CD4-positive, alpha-beta T cell treated with Interleukin-6 for 4 hours (primary cell): ENCODE data around the gene KCNT1.

Source experiments
- DNase-seq: peaks from one replicate; pipeline ENCODE4 v3.0.0-alpha.2; 2020; ENCODE audit warnings: mixed read lengths

The KCNT1 gene

DNA sequence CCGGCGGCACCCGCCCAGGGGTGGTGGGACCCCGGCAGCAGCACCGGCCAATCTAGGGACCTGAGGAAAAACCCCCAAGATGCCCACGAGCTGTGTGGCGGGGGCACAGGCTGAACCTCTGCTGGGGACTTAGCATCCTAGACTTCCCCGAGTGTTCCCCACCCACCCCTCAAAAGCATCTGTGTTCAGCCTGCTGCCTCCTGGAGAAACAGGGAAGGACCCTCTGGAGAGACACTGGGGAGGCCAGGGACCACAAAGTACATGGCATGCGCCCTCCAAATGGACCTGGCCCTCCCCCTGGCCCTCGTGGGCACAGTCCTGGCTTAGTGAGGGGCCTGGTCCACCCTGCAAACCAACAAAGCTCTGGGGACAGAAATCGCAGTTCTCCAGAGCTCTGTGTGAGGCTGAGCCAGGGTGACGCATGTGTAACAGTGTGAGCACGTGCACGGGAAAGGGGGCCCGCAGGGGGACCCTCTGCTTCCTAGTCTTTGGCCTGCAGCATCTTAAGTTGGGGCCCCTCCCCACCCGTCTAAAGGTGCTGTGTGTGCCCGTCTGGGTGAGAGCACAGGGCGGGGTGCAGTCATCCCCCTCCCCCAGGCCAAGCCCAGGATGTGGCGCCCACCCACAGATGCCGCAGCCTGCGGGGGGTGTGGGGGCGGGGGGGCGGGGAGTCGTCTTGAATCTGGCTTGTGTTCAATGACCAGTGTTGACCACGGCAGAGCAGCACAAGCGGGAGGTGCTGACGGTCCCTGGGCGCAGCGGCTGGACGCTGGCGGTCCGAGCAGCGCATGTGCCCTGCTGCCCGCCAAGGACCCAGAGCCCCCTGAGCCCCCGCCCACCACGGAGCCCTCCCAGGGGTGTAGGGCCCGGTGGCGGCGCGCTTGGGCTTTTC is 672 bp upstream of the KCNT1 start:
- no peak for DNase-seq

DNA sequence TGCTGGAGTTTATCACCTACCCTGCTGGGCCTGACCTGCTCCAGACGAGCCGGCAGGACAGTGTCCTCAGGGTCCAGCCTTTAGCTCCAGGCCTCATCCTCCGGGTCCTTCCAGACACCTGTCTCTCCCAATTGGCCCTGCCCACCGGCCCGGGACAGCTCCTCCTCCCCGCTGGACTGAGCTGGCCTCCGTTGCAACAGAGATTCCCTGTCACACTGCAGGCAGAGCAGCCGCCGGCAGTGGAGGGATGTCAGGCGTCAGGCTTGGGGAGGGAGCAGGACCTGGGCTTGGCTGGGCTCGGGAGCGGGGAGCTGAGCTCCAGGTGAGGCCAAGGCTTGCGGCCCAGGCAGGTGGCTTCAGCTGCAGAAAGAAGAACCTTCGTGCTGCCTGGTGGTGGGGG is 1.7 kb downstream of the KCNT1 start:
- no peak for DNase-seq

DNA sequence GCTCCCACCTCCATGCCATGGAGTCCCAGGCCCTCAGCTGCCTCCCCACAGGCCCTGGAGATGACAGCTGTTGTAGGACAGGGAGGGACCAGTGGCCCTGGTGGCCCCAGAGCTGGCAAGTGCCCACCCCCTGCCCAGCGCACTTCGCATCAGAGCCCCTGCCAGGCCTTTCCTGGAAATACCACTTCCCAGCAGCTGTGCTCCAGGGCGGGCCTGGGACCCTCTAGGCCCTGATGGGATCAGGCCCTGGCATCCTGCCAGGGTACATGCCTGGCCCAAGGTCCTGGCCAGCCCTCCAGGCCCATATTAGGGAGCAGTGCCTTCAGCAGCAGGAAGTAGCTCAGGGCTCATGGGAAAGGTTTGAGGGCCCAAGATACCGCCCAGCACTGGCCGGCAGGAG is 2.5 kb downstream of the KCNT1 start:
- DNase-seq: no peak

DNA sequence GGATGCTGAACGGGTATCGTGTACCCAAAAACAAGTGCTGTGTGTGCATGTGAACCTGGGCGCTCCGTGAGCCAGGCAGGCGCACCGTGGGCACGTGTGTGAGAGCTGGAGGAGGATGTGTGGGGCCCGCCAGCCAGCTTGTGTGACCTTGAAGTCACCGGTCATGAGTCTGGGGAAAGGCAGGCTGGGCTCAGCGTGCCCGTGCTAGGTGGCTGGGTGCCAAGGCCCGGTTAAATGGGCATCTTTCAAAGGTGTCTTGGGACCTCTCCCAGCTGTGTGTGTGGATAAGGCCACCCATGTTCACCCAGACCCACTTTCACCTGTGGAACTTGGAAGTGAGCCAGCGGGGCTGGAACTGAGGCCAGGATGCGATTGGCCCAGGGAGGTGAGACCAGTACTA is 3.4 kb downstream of the KCNT1 start:
- DNase-seq: no peak

DNA sequence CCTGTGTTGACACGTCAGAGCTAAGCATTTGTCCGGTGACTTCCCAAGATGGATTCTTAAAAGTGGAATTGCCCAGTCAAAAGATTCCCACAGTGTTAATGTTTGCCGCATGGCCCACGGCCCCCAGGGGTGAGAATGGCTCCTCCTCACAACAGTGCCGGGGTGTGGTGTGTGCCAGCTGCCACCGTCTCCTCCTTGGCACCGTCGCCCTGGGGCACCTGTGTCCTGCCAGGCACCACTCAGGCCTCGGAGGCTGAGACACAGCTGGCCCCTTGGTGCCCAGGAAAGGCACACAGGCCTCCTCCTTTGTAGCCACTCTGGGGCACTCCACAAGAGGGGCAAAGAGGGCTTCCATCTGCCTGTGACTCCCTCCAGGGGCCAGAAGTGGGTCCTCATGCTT is 4.3 kb downstream of the KCNT1 start:
- no peak for DNase-seq

DNA sequence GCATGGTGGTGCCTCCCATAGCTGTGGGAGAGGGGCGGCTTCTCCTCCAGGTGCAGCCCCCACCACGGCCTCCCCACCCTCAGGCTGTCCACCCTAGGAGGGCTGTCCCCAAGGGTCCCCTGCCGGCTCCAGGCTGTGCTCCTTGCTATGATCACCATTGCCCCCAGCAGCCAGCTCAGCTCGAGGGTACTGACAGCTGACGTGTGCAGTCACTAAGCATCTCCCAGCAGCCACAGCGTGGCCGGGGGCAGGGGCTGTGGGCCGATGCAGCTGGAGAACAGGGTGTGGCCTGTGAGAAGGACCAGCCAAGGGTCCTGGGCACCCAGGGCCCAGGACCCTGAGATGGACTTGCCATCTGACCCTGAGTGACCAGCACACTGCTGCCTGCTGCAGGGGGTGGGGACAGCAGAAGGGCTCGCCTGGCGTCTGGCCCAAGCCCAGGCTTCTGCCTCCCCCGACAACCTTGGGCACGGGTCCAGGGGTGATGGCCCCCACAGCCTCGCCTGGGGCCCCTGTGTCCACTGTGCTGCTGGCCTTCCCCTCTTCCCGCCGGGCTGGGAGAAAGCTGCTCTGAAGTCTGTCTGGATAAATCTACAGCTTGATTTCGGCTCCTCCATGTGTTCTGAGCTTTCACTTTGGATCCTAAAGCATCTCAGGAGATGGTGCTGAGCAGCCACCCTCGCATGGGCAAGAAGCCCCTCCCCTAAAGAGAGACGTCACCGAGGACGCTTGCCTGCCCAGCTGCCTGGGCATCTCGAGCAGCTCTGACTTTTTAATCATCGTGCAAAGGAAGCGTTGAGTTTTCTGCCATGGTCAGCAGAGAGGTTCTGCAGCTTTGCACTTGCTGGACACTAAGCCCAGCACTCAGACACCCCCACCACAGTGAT is 5.5 kb downstream of the KCNT1 start:
- DNase-seq: no peak

DNA sequence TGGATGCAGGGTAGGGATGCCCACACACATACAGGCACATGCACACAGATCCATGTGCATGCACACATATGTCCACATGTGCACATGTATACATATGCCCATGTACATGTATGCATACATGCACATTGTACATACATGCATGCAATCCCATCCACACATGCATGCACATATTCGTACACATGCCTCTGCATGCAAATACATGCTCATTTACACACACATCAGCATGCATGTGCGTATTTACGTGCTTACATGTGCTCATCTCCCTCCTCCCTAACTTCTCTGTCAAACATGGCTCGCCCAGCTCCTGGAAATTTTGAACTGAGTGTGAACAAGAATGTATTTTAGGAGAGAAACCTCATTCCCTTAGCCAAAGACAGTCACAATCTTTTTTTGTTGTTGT is 6.2 kb downstream of the KCNT1 start:
- no peak for DNase-seq

DNA sequence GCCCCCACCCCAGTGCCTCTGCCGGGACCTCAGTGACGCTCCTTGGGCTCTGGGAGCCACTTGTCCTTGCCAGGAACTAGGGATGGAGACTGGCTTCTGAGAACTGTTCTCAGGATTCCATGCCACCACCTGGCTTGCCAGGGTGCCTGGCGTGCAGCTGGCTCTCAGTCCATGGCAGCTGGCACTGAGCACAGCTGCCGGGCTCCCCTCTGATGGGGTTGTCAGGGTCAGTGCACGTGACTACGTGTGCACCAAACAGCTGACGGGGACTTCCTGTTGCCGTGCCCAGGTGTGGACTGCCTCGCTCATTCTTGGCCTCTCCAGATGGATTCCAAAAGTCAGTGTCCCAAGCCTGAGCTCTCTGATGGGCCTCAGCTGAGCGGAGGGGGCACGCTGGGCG is 9.4 kb downstream of the KCNT1 start:
- DNase-seq: no peak

DNA sequence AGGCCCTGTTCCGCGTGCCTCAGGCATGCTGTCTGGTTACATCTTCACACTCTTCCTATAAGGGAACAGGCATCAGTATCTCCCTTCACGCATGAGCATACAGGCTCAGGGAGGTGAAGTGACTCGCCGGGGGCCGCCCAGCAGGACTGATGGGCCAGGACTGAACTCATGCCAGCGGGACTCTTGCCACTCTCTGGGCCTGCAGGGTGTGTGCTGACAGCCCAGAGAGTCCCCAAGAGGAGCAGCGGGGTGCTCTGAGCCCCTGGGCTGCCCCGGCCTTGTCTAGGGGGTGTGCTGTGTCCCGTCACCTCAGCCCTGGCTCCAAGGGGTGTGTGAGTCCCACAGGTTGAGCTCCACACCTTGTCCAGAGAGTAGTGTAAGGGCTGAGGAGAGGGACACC is 9.9 kb downstream of the KCNT1 start:
- no peak for DNase-seq

DNA sequence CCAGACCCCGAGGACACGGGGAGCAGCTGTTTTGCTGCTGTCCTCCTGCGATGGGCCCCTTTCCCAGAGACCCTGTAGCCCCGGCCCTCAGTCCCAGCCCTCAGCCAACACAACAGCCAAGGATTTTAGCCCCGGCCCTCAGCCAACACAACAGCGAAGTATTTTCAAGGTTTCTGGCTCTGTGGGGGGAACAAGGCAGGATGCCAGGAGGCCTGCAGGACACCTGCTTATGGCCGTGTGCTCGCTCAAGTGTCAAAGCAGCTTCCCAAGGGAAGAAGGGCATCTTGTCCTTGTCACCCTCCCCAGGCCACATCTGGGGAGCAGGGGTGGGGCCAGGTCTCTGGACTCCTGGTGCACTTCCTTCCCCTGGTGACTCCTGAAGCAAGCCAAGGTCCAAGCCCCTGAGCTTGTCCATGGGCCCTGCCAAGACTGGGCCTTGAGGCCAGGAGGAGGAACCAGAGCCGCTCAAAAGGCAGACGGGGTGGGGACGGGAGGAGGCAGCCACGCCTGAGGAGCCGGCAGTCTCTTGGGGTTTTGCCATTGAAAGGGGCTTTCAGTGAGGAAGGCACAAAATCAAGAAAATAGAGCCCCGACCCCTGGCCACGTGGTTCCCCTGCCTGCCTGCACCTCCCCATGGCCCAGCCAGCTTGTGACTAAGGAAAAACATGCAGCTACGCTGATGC is 10.8 kb downstream of the KCNT1 start:
- no peak for DNase-seq

DNA sequence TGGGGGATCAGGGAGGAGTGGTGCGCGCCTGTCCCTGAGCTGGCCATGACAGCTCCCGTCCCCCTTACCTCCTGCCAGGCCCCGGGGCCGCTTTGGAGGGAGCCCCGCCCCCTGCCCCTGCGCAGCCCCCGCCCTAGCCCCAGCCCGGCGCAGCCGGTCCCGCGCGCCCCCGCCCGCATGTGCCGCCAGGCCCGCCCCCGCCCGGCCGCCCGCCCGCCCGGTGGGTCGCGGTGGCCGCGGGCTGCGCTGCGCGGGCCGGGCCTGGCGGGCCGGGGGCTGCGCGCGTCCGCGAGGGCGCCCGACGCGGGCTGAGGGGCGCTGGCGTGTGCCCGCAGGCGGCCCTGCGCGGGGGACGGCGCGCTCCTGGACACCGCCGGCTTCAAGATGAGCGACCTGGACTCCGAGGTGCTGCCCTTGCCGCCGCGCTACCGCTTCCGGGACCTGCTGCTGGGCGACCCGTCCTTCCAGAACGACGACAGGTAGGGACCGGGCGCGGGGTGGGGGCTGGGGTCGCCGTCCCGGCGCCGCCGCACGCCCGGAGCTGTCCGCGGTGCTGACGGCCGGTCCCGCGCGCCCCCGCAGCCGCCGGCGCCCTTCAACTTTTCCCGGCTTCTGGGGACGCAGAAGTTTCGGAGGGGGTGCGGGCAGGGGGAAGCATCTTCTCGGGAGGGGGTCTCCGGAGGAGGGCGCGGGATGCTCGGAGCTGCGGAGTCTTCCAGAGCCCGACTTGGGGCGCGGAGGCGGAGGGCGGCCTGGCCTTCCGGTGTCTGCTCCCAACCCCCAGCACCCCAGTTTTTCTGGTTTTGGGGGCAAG is 12.5 kb downstream of the KCNT1 start:
- no peak for DNase-seq

DNA sequence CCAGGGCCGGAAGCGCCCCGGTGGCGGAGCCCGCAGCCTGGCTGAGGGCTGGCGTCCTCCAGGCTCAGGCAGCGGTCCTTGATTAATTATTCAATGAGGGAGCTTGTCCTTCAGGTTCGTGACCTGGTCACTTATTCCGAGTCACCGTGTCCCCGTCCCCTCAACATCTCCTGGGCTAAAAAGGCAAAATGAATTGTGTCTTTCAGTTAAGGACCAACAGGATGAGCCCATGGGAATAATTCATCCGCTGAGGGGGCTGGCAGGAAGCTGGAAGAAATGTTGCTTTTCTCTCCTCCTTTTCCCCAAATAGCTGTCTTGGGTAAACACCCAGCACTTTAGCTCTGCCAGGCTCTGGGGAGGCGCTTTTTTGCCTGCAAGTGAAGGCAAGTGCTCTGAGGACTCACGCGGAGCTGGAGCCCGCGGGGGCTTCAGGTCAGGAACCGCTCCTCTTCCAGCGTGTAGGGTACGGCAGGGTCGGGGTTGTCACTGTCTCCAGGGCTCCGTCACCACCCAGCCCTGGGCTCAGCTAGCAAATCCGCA is 13.1 kb downstream of the KCNT1 start:
- no peak for DNase-seq

DNA sequence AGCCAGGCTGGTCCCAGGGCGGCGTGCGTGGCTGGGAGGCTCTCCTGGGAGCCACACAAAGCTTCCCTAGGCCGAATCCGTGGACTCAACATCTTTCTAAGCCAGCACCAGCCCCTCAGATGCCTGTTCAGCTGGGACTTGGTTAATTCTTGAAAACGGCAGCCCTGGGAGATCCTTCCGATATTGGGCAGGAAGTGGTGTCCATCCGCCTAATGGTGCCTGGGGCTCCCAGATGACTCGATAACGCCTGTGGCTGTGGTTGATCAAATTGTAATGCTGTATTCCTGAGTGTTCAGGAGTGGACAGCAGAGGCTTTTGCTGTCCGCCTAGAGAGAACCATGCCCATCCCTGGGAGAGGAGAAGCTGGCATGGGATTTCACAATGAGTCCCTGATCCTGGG is 14.1 kb downstream of the KCNT1 start:
- no peak for DNase-seq

DNA sequence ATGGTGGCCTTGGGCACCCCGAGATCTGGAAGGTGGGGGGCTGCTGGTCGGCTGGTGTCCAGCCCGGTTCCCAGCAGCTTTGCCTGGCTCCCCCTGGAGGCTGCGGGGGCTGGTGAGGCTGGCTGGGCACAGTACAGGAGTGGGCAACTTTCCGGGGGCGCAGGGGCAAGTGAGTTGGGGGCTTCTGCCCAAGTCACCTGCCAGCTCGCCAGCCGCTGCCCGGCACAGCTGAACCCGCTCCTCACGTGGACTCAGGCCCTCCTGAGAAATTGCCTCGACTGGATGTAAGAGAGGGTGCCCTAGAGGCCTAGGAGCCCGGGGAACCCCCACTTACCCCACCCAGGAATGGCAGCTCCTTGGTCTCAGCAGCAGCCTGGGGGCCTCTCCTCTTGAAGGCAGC is 15.4 kb downstream of the KCNT1 start:
- no peak for DNase-seq

DNA sequence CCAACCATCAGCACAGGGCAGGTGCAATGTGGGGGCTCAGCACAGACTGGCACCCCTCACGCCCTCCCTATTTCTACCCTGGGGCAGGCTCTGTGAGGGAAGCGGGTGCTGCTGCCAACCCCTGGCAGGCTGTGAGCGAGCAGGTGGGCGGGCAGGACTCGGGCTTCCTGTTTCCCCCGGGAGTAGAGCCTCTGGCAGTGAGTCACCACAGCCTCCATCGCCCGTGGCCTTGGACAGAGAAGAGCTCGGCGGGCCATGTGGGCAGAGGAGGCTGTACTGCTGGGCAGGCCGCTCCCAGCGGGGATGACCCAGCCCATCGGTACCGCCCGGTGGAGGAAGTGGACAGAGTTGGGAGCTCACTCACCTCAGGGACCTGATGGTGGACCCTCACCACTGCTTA is 16.6 kb downstream of the KCNT1 start:
- DNase-seq: no peak

DNA sequence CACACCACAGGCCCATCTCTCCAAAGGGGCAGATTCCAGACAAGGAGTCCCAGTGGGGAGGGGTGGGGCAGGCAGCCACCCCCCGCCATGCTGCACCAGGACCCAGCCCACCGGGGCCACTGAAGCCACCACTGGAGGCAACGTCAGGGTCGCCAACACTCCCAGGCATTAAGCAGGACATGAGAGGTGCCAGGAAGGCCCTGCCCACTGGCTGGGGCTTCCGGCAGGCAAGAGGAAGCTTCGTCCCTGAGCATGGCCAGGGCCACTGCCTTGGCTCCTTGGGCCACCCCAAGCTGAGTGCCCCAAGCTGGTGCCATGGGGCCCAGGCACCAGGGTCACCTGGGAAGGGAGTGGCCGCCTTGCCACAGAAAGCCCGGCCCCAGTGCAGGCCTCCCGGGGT is 17.5 kb downstream of the KCNT1 start:
- DNase-seq: no peak

DNA sequence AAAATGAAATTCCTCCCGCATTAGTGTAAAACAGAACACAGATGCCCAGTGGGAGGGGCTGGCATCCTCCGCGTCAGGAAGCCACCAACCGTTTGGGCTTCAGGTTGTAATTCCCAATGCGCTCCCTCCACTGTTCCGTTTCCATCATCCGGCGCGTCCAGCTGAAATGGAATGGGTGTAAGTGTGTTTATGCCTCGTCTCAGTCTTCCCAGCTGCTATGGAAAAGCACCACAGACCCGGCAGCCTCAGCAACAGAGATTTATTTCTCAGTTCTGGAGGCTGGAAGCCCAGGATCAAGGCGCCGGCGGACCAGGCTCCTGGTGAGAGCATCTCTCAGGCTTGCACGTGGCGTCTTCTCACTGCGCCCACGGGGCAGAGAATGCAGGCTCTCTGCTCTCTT is 20.4 kb downstream of the KCNT1 start:
- no peak for DNase-seq

DNA sequence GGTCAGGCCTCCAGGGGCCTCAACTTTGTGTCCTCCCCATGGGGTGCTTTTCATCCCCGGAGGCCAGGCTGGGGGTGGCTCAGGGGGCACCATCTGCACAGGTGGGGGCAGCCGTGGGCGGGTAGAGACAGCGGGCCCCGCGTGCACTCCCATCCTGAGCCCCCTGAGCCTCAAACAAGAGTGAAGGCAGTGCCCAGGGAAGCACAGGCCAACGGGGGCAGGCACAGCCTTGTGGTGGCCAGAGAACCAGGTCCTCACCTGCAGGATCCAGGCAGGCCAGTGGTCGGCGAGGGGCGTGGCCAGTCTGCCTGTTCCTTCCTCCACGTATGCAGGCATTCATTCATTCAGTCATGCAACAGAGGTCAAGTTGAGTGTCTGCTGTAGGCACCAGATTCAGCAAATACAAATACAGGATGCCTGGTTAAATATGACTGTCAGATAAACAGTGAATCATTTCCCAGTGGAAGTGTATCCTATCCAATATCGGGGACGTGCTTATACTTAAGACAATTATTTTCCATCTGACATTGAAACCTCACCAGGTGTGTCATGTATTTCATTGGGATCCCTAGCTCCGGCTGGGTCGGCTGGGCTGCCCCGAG is 22.3 kb downstream of the KCNT1 start:
- no peak for DNase-seq

DNA sequence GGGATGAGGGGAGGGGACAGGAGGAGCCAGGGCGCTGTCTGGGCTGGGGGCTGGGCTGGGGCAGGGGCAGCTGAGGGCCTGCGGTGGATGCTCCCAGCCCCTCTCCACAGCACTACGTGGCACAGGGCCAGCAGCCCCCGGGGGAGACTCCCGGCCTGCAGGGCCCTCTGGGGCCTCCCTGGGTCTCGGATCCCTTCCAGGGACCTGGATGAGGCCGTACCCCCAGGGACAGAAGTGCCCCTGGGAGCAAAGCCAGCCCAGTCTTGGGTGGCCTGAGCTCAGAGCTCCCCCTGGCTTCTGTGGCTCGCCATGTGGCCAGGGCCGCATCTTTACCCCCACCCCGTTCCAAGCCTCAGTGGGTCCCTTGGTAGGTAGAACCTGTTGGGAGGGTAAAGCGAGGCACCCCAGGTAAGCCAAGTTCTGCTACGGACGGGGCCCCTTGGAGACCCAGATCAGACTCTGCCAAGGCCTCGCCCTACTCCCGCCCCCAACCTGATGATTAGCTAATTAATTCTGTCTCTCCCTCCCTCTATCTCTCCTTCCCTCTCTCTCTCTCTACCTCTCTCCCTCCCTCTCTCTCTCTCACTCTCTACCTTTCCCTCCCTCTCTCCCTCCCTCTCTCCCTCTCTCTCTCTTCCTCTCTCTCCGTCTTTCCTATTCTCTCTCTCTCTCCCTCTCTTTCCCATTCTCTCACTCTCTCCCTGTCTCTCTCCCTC is 24.3 kb downstream of the KCNT1 start:
- no peak for DNase-seq

DNA sequence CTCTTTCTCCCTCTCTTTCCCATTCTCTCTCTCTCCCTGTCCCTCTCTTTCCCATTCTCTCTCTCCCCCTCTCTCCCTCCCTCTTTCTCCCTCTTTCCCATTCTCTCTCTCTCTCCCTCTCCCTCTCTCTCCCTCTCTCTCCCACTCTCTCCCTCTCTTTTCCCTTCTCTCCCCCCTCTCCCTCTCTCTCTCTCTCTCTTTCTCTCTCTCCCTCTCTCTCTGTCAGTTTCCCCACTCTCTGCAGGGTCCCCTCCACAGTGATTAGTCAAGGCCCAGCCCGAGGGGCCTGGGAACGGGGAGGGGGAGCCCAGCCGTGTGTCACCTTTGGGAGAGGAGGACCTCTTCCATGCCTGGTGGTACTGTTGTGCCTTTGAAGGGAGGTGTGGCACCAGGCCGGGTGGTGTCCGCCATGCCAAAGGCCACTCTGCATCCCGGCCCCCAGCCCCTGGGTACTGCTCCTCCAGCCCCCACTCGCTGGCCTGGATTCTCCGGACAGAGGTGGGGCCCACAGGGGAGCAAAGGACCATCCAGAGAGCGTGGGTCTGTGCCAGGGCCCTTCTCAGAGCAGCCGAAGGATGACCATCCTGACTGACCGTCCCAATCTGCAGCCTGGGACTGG is 25.4 kb downstream of the KCNT1 start:
- DNase-seq: no peak
